ENCODE results near the gene TMTC3. TPM values are rescaled to one million over a fixed set of nuclear protein-coding genes. Genes with fewer than 3 reads are reported as not detected.

The TMTC3 gene
- total and polyA plus RNA-seq, 8 donors: 1.3 to 11.7 (median 4.7) TPM

DNA sequence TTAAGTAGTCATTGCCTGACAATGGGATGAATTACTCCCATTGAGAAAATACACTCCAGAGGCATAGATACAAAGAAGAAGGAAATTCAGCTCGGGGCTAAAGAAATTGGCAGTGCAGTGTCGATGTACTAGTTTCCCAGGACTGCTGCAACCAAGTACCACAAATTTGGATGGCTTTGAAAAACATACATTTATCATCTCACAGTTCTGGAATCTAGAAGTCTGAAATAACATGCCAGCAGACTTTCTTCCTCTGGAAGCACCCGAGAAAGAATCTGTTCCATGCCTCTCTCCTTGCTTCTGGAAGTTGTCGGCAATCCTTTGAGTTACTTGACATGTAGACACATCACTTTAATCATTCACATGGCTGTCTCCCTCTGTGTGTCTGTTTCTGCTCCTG is 101.9 kb downstream of the TMTC3 start:
- WGBS, 2 donors: 75 to 79% methylated on average over 4 of the region's 4 CpGs
- intact Hi-C loops (cut with DNase I): no loop called here
- no peaks in the 10 kb centered on the region for H3K9me3 ChIP-seq
- H3K27ac ChIP-seq: no peak overlapping the region
- FAIRE-seq (no peak), DNase-seq (no peak), ATAC-seq (no peak)
- no peaks in the 10 kb centered on the region for H3K36me3 ChIP-seq
- TF ChIP-seq, protein P1, sequence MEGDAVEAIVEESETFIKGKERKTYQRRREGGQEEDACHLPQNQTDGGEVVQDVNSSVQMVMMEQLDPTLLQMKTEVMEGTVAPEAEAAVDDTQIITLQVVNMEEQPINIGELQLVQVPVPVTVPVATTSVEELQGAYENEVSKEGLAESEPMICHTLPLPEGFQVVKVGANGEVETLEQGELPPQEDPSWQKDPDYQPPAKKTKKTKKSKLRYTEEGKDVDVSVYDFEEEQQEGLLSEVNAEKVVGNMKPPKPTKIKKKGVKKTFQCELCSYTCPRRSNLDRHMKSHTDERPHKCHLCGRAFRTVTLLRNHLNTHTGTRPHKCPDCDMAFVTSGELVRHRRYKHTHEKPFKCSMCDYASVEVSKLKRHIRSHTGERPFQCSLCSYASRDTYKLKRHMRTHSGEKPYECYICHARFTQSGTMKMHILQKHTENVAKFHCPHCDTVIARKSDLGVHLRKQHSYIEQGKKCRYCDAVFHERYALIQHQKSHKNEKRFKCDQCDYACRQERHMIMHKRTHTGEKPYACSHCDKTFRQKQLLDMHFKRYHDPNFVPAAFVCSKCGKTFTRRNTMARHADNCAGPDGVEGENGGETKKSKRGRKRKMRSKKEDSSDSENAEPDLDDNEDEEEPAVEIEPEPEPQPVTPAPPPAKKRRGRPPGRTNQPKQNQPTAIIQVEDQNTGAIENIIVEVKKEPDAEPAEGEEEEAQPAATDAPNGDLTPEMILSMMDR (IDR thresholded peaks at IDR 0.05): no peak
- no peak overlapping the region for H3K4me3 ChIP-seq
- H3K4me1 ChIP-seq: no peaks in the 10 kb centered on the region
- no peaks in the 10 kb centered on the region for H3K27me3 ChIP-seq

DNA sequence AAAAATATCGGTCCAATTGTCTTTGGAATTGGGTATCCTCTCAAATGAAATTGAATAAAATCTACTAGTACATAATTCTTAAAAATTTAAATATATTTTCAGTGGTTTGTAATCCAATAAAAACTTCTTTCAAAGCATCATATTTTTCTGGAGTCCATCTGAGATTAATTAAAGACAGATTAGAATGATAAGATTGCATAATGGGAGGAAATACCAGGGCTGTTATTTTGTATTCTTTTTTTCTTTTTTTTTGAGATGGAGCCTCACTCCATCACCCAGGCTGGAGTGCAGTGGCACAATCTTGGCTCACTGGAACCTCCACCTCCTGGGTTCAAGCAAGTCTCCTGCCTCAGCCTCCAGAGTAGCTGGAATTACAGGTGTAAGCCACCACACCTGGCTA is 103.8 kb downstream of the TMTC3 start:
- FAIRE-seq (peak; percentile 32), DNase-seq (no peak), ATAC-seq (no peak)
- TF ChIP-seq, protein P1 (IDR thresholded peaks at IDR 0.05): no peak
- no peak overlapping the region for H3K4me3 ChIP-seq
- H3K36me3 ChIP-seq: no peaks in the 10 kb centered on the region
- H3K9me3 ChIP-seq: no peaks in the 10 kb centered on the region
- H3K27ac ChIP-seq: no peak overlapping the region
- intact Hi-C loops (cut with DNase I): no loop called here
- H3K27me3 ChIP-seq: no peaks in the 10 kb centered on the region
- WGBS, 2 donors: 88 to 93% methylated on average over 1 of the region's 1 CpG
- no peaks in the 10 kb centered on the region for H3K4me1 ChIP-seq

DNA sequence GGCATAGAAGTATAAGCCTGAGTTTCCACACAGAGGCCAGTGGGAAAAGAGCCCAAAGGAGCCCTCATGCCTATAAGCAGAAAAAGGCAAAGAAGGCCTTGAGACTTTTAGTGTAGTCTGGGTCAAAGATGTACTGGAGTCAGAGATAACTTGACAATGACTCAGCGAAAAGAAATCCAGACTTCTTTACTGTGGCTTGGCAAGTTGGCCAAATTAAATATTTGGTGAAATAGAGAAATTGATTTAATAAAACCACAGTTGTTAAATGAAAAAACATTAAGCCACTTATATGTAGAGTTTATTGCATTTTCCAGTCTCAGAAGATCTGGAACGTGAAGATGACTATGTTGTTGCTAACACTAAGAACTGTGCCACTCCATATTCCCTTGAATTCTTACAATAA is 105.1 kb downstream of the TMTC3 start:
- DNase-seq: no peak
- no peaks in the 10 kb centered on the region for H3K27me3 ChIP-seq
- WGBS, 2 donors: 46 to 48% methylated on average over 2 of the region's 2 CpGs
- H3K27ac ChIP-seq: no peak overlapping the region
- FAIRE-seq: no peak
- no peaks in the 10 kb centered on the region for H3K9me3 ChIP-seq
- TF ChIP-seq, protein P1 (IDR thresholded peaks at IDR 0.05): no peak
- peak in 3 of 4 donors; percentile 22 to 65 (median 63) for ATAC-seq
- H3K4me3 ChIP-seq: no peak overlapping the region
- H3K4me1 ChIP-seq: no peaks in the 10 kb centered on the region
- H3K36me3 ChIP-seq: no peaks in the 10 kb centered on the region
- intact Hi-C loops (cut with DNase I): no loop called here

DNA sequence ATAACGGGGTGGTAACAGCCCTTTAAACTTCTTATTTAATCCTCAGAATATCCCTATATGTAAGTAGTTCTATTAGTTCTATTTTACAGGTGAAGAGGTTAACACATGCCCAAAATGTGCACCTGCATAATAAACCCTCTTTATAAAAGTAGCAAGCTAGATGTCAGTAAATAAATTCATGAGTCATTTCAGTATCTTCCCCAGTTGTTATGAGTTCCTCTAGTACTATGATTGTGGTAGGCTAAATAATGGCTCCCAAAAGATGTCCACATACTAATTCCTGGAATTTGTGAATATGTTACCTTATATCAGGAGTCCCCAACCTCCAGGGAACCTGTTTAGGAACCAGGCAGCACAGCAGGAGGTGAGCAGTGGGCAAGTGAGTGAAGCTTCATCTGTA is 106.5 kb downstream of the TMTC3 start:
- H3K9me3 ChIP-seq: no peaks in the 10 kb centered on the region
- WGBS, 2 donors: 88 to 94% methylated on average over 1 of the region's 1 CpG
- FAIRE-seq: no peak

More for the DNA sequence above, 106.5 kb downstream of the TMTC3 start:
- intact Hi-C loops (cut with DNase I): no loop called here
- TF ChIP-seq, protein P1 (IDR thresholded peaks at IDR 0.05): no peak
- Histone ChIP-seq H3K27me3 (no peaks in the 10 kb centered on the region), H3K4me1 (no peaks in the 10 kb centered on the region), H3K4me3 (no peak overlapping the region), H3K27ac (no peak overlapping the region), H3K36me3 (no peaks in the 10 kb centered on the region)
- no peak for ATAC-seq
- DNase-seq: no peak

Other genes starting within 250 kb of the TMTC3 start
- under 1 TPM in 3 of 6 donors, not detected in 3; 0.05 to 0.12 (median 0.09) TPM for gene C12orf50, start 112.9 kb upstream of the TMTC3 start, total RNA-seq
- gene C12orf50, start 112.9 kb upstream of the TMTC3 start, polyA plus RNA-seq: not detected
- 1 to 10 TPM; 3.6 to 8.9 (median 5.1) TPM for gene CEP290, start 219 bp upstream of the TMTC3 start, total RNA-seq
- gene CEP290, start 219 bp upstream of the TMTC3 start, polyA plus RNA-seq: 1 to 10 TPM; 3.6 to 3.8 TPM

Data from pancreas (tissue), 10 donors.